Stimulated activated CD4-positive, alpha-beta T cell treated with anti-CD3 and anti-CD28 coated beads, Interleukin-15, amount 100 ng/mL, for 24 hours (primary cell): Measurements from ENCODE around the gene MUC3A.
"Not testable (repeated sequence)": the region's sequence is repeated elsewhere in the genome, so short reads cannot be mapped to it uniquely, and the experiment has no call there.

ENCODE experiments used
- DNase-seq: peaks from one replicate; pipeline ENCODE4 v3.0.0-alpha.2; 2020

MUC3A gene, protein sequence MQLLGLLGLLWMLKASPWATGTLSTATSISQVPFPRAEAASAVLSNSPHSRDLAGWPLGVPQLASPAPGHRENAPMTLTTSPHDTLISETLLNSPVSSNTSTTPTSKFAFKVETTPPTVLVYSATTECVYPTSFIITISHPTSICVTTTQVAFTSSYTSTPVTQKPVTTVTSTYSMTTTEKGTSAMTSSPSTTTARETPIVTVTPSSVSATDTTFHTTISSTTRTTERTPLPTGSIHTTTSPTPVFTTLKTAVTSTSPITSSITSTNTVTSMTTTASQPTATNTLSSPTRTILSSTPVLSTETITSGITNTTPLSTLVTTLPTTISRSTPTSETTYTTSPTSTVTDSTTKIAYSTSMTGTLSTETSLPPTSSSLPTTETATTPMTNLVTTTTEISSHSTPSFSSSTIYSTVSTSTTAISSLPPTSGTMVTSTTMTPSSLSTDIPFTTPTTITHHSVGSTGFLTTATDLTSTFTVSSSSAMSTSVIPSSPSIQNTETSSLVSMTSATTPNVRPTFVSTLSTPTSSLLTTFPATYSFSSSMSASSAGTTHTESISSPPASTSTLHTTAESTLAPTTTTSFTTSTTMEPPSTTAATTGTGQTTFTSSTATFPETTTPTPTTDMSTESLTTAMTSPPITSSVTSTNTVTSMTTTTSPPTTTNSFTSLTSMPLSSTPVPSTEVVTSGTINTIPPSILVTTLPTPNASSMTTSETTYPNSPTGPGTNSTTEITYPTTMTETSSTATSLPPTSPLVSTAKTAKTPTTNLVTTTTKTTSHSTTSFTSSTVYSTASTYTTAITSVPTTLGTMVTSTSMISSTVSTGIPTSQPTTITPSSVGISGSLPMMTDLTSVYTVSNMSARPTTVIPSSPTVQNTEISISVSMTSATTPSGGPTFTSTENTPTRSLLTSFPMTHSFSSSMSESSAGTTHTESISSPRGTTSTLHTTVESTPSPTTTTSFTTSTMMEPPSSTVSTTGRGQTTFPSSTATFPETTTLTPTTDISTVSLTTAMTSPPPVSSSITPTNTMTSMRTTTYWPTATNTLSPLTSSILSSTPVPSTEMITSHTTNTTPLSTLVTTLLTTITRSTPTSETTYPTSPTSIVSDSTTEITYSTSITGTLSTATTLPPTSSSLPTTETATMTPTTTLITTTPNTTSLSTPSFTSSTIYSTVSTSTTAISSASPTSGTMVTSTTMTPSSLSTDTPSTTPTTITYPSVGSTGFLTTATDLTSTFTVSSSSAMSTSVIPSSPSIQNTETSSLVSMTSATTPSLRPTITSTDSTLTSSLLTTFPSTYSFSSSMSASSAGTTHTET (N-terminal part only)

DNA sequence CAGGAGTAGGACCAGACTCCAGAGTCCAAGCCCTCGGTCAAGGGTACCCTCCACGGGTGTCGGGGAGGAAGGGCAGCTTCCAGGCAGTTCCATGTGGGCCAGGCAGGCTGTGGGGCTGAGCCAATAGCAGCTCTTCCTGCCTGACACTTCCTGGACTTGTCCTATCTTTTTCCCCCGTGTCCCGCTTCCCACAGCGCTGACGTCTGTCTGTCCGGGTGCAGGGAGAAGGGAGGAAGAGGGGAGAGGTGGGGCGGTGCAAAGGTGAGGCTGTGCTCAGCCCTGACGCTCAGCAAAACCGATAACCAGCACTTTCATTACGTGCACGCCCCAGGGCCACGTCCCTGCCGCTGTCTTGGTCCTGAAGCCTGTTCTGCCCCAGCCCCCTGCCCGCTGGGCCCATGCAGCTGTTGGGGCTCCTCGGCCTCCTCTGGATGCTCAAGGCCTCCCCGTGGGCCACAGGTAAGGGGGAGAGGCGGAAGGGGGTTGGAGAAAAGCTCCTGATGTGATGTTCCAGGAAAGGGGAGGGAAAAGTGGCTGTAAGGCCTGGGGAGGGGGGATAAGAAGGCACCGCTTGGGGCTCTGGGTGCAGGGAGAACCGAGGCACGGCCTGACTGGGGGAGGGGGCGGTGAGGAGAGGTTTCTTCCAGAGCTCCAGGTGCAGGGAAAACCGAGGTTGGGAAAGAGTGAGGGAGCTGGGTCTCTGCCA lies at the start of gene MUC3A:
Gene MUC3A (plus strand): TSS at position 308 of the 706 bp plus-strand sequence. CDS start 91 bp downstream, at position 399.
- DNase-seq = no peak

DNA sequence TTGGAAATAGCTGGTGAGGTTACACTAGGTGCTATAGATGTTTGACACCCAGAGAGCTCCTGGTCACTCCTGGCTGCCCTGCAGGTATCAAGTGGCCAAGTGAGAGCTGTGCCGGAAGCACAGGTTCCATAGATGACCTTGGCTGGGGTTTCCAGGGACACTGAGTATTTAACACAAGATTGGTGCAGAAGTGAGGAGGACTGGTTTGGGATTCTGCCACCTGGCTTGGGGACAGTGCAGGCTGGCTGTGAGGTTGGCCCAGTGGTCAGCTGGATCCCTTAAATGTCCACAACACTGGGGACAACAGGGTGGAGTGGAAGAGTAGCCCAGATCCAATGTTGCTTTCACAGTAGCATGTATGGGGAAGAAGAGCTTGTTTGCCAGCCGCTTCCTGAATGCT lies 48.4 kb upstream of the MUC3A start:
- DNase-seq = no peak

DNA sequence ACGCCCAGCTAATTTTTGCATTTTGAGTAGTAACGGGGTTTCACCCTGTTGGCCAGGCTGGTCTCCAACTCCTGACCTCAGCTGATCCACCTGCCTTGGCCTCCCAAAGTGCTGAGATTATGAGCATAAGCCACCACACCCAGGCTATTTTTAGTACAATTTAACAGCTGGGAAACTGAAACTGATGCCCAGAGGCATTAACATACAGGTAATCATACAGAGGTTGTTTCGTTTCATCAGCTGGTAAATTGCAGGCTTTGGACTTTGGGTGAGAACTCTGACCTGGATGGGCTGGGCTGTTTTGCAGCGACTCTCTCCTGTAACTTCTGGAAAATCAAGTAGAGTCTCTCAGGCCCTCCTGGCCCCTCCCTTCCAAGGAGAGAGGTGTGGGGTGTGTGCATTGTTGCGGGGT lies 47.4 kb upstream of the MUC3A start:
- no peak for DNase-seq

DNA sequence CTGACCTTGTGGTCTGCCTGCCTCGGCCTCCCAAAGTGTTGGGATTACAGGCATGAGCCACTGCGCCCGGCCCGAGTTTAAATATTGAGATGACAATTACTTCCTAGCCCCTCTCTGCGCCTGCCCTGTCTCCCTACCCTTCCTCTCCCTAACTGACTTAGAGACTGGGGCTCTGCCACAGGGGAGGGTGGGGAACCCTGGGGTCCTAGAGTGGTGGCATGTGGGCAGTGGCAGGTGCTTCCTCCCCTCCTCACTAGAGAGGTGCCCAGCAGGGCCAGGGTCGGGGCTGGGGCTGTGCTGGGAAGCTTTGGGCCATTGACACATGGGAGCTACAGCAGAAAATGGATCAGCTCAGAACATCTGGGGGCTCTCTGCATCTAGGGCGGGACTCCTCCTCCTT lies 46.7 kb upstream of the MUC3A start:
- DNase-seq = no peak

DNA sequence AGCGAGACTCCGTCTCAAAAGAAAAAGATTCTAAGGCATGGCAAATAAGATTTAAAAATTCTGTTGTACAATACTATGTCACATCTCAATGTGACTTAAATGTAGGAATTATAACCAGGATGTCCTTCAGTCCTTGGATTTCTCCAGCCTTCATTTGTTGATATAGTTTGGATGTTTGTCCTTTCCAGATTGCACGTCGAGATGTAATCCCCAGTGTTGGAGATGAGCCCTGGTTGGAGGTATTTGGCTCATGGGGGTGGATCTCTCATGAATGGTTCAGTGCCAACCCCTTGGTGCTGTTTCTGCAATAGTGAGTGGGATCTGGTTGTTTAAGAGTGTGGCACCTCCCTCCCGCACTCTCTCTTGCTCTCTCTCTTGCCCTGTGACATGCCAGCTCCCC lies 40.8 kb upstream of the MUC3A start:
- no peak for DNase-seq

DNA sequence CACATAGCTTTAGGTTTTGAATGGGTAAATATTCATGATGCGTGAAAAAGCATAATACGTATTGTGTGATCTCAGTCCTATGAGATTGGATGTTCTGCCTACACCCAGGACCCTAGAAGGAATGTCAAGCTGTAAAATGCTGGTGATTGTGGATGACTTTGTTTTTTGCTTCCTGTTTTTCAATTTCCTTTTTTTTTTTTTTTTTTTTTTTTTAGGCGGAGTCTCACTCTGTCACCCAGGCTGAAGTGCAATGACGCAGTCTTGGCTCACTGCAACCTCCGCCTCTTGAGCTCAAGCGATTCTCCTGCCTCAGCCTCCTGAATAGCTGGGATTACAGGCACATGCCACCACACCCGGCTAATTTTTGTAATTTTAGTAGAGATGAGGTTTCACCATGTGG lies 38.9 kb upstream of the MUC3A start:
- DNase-seq = not testable (repeated sequence)

DNA sequence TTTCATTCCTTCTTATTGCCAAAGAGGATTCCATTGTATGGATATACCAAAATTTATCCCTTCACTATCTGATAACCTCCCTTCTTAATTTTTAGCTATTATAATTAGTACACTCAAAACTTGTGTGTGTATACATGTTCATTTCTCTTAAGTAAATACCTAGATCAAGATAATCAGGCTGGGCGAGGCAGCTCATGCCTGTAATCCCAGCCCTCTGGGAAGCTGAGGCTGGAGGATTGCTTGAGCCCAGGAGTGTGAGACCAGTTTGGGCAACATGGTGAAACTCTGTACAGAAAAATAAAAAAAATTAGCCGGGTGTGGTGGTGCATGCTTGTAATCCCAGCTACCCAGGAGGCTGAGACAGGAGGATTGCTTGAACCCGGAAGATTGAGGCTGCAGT lies 37.9 kb upstream of the MUC3A start:
- no peak for DNase-seq

DNA sequence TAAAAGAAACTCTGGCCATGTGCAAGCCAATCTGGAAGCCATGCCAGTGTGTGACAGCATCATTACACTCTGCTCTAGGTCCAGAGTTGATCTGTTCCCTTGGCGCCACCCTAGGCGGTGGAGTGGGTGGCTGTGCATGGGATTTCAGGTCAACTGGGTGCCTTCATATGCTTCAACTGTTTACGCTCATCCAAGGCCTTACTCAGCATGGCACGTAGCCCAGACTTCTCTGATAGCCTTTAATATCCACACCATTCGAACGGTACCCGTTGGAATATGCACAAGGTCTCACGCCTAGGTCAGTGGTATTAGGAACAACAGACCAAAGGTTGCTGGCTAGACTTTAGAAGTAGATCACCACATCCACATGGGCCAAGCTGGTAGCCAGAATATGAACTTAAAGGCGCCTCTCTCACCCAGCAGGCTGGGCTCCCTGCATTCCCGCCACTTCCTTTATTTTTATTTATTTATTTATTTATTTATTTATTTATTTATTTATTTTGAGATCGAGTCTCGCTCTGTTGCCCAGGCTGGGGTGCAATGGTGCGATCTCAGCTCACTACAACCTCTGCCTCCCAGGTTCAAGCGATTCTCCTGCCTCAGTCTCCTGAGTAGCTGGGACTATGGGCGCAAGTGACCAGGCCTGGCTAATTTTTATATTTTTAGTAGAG lies 35.0 kb upstream of the MUC3A start:
- no peak for DNase-seq

DNA sequence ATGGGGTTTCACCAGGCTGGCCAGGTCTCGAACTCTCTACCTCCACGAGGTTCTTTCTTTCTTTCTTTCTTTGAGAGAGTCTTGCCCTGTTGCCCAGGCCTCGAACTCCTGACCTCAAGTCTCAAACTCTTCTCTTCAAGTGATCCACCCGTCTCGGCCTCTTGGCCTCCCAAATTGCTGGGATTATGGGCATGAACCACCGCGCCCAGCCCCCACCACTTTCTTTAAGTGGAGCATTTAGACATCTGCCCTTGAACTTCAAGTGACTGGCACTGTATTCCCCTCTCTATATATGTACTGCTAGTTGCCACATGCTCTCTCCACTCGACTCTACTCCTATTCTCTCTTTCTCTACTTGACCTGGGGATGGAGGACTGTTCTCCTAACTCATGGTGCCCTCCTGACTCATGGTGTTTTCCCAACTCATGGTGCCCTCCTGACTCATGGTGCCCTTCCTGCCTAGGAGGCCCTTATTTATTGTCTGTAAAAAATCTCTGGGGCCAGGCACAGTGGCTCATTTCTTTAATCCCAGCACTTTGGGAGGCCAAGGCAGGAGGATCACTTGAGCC lies 34.4 kb upstream of the MUC3A start:
- no peak for DNase-seq

DNA sequence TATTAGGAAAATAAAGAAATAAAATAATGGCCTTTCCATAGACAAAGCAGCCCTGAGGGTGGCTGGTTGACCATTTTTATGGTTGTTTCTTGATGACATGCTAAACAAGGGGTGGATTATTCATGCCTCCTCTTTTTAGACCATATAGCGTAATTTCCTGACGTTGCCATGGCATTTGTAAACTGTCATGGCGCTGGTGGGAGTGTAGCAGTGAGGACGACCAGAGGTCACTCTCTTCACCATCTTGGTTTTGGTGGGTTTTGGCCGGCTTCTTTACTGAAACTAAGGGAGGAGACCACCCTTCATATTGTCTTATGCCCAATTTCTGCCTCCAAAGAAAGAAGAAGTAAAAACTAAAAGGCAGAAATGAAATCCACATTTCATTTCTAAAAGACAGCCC lies 30.0 kb upstream of the MUC3A start:
- not testable (repeated sequence) for DNase-seq

DNA sequence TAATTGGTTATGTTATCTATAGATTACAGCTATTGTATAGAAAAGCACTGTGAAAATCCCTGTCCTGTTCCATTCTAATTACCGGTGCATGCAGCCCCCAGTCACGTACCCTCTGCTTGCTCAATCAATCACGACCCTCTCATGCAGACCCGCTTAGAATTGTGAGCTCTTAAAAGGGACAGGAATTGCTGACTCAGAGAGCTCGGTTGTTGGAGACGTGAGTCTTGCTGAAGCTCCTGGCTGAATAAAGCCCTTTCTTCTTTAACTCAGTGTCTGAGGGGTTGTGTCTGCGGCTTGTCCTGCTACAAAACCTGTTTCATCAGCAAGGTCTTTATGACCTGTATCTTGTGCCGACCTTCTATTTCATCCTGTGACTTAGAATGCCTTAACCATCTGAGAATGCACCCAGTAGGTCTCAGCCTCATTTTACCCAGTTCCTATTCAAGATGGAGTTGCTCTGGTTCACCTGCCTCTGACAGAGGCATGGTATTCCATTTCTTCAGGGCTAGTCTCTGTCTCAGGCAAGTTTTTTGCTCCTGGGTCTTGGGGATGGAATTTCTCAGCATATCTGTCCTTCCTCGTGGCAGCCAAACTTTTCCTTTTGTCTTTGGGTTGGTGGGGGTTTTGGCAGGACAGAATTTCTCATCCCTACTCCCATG lies 29.4 kb upstream of the MUC3A start:
- not testable (repeated sequence) for DNase-seq

DNA sequence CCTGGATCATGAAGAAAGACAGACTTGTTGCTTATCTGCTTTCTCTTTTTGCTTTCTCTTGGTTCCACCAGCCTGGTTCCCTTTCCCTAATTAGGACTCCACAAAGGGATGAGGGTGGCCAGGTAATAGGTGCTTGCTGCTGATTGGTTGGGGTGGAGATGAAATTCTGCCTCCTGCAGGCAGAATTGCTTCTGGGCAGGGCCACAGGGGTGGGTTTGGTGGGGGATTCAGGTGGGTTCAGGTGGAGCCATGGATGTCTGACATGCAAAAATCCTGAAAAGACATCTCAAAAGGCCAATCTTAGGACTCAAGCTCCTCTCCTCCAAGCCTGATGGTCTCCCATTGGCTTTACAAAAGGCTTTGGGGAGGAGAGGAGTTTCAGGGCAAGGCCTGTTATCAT lies 28.3 kb upstream of the MUC3A start:
- DNase-seq = no peak

DNA sequence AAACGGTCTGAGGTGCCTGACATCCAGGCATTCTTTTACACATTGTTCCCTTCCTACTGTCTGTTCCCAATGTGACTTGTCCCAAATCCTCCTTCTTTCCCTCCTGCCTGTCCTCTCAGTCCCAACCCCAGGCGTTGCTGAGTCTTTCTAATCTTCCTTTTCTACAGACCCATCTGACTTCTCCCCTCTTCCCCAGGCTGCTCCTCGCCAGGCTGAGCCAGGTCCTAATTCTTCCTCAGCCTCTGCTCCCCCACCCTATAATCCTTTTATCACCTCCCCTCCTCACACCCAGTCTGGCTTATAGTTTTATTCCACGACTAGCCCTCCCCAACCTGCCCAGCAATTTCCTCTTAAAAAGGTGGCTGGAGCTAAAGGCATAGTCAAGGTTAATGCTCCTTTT lies 25.7 kb upstream of the MUC3A start:
- not testable (repeated sequence) for DNase-seq

DNA sequence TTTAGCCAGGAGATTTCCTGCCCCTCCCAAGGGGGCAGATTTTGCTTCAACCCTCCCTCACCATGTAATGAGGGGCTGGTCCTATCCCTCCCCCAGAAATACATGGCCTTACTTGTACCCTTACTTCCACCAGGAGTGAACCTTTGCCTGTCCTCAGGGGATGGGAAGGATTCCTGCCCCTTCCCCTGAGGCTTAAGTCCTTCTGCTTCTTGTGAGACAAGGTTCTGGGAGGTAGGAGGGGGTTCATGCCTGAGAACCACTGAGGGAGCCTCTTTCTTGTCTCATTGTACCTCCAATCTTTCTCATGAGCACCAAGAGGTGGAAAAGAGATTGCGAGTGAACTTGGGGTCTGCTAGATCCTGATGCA lies 19.5 kb upstream of the MUC3A start:
- no peak for DNase-seq

DNA sequence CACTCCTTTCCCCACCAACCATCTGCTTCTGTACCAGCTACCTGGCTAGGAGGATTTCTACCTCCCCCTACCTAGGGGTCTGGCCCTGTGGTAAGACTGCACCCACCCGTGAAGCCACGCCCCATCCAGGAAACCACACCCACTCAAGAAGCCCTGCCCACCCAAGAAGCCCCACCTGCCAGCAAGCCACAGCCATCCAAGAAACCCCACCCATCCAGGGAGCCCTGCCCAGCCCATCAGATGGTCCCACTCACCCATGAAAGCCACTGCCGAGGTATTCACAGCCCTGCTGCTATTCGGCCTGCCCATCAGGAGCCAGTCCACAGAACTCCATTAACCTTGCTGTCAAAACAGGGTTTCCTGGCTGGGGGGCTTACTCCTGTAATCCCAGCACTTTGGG lies 15.6 kb upstream of the MUC3A start:
- no peak for DNase-seq

DNA sequence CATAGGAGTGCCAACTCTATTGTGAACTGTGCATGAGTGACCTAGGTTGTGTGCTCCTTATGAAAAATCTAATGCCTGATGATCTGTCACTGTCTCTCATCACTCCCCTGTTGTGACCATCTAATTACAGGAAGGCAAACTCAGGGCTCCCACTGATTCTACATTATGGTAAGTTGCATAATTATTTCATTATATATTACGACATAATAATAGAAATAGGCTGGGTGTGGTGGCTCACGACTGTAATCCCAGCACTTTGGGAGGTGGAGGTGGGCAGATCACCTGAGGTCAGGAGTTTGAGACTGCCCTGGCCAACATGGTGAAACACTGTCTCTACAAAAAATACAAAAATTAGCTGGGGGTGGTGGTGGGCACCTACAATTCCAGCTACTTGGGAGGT lies 14.0 kb upstream of the MUC3A start:
- not testable (repeated sequence) for DNase-seq

DNA sequence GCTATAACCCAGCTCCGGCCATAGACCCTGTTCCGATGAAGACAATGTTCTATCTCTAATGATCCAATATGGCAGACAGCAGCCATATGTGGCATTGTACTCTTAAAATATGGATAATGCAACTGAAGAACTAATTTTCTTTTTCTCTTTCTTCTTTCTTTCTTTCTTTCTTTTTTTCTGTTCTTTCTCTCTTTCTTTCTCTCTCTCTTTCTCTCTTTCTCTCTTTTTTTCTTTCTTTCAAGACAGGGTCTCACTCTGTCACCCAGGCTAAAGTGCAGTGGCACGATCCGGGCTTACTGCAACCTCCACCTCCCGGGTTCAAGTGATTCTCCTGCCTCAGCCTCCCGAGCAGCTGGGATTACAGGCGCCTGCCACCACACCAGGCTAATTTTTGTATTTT lies 13.2 kb upstream of the MUC3A start:
- not testable (repeated sequence) for DNase-seq

DNA sequence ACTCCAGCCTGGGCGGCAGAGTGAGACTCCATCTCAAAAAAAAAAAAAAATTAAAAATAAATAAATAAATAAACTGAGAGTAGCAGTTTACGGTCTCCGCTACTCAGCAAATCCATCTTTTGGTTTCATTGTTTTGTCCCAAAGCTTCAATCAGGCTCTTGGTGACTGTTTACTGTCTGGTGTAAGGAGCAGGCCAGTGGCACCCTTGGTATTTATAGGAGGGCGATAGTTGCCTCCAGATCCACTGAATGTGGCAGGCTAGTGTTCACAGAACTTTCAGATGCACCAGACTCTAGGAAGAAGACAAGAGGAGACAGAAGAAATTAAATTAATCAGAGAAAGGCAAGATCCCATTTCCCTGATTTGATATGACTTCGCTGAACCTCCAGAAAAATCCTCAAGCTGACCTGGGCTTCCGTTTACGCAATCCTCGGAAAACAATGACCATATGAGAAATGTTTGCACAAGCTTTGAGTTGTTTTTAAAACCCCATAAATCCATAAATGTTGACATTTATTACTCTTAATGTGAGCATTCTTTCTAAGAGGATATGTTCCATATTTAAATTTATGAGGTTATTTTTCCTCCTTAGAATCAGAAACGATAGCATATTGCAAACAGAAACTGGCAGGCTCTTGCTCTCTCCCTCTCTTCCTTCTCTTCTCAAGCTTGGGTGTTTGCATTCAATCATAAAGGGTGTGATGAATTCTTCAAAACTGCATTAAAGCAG lies 7.1 kb upstream of the MUC3A start:
- no peak for DNase-seq

DNA sequence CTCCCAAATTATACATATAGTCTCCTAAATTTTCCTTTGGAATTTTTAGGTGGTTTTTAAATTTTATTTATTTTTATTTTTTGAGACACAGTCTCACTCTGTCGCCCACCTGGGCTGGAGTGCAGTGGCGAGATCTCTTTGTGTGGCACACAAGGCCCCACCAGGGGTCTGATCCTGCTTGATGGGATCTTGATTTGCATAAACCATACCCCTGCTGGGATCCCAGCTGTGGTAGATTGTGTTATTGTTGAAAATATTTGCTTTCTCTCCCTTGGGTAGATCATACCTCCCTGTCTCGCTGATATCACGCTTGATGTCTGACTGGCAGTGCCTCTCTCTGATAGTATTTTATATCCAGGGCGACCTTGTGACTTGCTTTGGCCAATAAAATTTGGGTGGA lies 5.6 kb upstream of the MUC3A start:
- no peak for DNase-seq

DNA sequence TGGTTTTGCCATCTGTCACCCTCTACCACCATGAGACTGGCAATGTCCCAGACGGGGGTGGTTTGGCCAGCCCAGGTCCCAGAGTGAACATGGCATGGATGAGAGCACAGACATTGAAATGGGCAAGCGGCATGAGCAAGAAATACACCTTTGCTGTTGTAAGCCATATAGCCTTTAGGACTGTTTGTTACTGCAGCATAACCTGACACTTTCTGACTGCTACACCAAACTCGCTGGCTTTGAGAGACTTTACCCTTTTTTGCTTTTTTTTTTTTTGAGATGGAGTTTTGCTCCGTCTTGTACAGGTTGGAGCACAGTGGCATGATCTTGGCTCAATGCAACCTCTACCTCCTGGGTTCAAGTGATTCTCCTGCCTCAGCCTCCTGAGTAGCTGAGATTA lies 5.2 kb upstream of the MUC3A start:
- DNase-seq = no peak
